ENCODE data around the gene HHEX.

- TF ChIP-seq CTCF (IDR thresholded peaks at IDR 0.05): no peak
- TF ChIP-seq POLR2A (IDR thresholded peaks at IDR 0.05): no peak
Observed at GRCh38 chr10:92702301-92702916, 12.7 kb downstream of the HHEX start.

Measured in testis (tissue), 2 donors.